ENCODE results near the gene GNAL. TPM values are rescaled to one million over a fixed set of nuclear protein-coding genes. Genes with fewer than 3 reads are reported as not detected.
A peak's percentile ranks its signal among the peaks of the same experiment; 100 is the strongest.
"Not testable (repeated sequence)": the region's sequence is repeated elsewhere in the genome, so short reads cannot be mapped to it uniquely, and the experiment has no call there.

Gene GNAL
- total RNA-seq, 1 experiment from 2014 or later = 28.4 TPM

DNA sequence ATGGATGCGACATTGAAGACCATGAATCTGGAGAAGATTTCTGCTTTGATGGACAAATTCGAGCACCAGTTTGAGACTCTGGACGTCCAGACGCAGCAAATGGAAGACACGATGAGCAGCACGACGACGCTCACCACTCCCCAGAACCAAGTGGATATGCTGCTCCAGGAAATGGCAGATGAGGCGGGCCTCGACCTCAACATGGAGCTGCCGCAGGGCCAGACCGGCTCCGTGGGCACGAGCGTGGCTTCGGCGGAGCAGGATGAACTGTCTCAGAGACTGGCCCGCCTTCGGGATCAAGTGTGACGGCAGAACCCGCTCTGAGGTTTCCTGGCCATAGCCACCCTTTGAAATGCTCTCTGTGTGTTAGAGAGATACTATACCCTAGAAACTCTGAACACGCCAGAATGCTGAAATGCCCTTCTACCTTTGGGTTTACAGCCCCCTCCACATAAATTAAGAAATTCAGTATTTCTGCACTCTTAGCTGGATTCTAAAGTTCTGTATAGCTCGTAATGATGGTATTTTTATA is 162.8 kb downstream of the GNAL start:
- H3K27me3 Mint-ChIP-seq (ENCODE audit: insufficient read depth, unreplicated experiment) = no peaks in the 10 kb centered on the region
- Histone ChIP-seq H3K4me1 (peaks cover 53% of the 10 kb centered on the region), H3K36me3 (ENCODE audit: control insufficient read depth, insufficient read depth, low read length) (no peaks in the 10 kb centered on the region), H3K4me3 (ENCODE audit: low read depth, low read length) (peak overlapping the region; percentile 91), H3K27me3 (replicated peaks; ENCODE audit: control insufficient read depth, insufficient read depth, low read length) (no peaks in the 10 kb centered on the region), H3K9me3 (no peaks in the 10 kb centered on the region)
- ChIA-PET CTCF (interaction anchor here (0.9 kb wide), 1 partner anchor 23 kb away, joined by 3 read pairs; no protein-coding TSS in a partner anchor), POLR2A (interaction anchor here (0.9 to 4.9 kb wide), 2 partner anchors 12 to 42 kb away, joined by 3 to 70 read pairs; no protein-coding TSS in a partner anchor)
- TSS peak; percentile 74 for BruUV-seq (replicated peaks)
- H3K4me3 Mint-ChIP-seq (ENCODE audit: unreplicated experiment) = peak overlapping the region; percentile 93
- TF ChIP-seq, protein P1, sequence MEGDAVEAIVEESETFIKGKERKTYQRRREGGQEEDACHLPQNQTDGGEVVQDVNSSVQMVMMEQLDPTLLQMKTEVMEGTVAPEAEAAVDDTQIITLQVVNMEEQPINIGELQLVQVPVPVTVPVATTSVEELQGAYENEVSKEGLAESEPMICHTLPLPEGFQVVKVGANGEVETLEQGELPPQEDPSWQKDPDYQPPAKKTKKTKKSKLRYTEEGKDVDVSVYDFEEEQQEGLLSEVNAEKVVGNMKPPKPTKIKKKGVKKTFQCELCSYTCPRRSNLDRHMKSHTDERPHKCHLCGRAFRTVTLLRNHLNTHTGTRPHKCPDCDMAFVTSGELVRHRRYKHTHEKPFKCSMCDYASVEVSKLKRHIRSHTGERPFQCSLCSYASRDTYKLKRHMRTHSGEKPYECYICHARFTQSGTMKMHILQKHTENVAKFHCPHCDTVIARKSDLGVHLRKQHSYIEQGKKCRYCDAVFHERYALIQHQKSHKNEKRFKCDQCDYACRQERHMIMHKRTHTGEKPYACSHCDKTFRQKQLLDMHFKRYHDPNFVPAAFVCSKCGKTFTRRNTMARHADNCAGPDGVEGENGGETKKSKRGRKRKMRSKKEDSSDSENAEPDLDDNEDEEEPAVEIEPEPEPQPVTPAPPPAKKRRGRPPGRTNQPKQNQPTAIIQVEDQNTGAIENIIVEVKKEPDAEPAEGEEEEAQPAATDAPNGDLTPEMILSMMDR (IDR thresholded peaks at IDR 0.05; ENCODE audit: insufficient read depth in 1 of 2, low read depth in 1 of 2, low read length in 1 of 2, severe bottlenecking in 1 of 2, unreplicated experiment in 1 of 2) = no peak
- H3K4me1 Mint-ChIP-seq (ENCODE audit: low read depth, unreplicated experiment) = peaks cover 13% of the 10 kb centered on the region
- H3K36me3 Mint-ChIP-seq (ENCODE audit: insufficient read depth, unreplicated experiment) = peaks cover 41% of the 10 kb centered on the region
- H3K9me3 Mint-ChIP-seq (ENCODE audit: unreplicated experiment) = no peaks in the 10 kb centered on the region
- intact Hi-C loops (cut with micrococcal nuclease; ENCODE audit: unreplicated experiment) = loop anchor here (2.0 to 5.0 kb wide), 3 partner anchors 35 to 129 kb away; partner anchors contain the start of gene IMPA2
- H3K27ac Mint-ChIP-seq (ENCODE audit: unreplicated experiment) = peak overlapping the region; percentile 93
- DNase-seq = peak in 1 of 2 experiments; percentile 50

DNA sequence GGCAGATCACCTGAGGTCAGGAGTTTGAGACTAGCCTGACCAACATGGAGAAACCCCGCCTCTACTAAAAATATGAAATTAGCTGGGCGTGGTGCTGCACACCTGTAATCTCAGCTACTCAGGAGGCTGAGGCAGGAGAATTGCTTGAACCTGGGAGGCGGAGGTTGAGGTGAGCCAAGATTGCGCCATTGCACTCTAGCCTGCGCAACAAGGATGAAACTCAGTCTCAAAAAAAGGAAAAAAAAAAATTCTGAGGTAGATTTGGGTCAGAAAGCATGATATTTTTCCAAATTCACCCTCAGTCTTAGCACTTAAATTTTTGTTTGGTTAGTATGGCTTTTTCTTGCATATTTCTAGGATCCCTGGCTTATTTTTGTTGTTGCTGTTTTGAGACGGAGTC is 165.5 kb downstream of the GNAL start:
- H3K36me3 ChIP-seq (ENCODE audit: control insufficient read depth, insufficient read depth, low read length); H3K27ac Mint-ChIP-seq (ENCODE audit: unreplicated experiment); CTCF ChIA-PET; H3K9me3 Mint-ChIP-seq (ENCODE audit: unreplicated experiment); H3K27me3 ChIP-seq (replicated peaks; ENCODE audit: control insufficient read depth, insufficient read depth, low read length); H3K27me3 Mint-ChIP-seq (ENCODE audit: insufficient read depth, unreplicated experiment); H3K4me3 Mint-ChIP-seq (ENCODE audit: unreplicated experiment); DNase-seq; H3K4me3 ChIP-seq (ENCODE audit: low read depth, low read length); H3K9me3 ChIP-seq; BruUV-seq (replicated peaks): not testable (repeated sequence)
- H3K36me3 Mint-ChIP-seq (ENCODE audit: insufficient read depth, unreplicated experiment) = peaks cover 54% of the 10 kb centered on the region
- POLR2A ChIA-PET = interaction anchor here (0.7 kb wide), 1 partner anchor 90 kb away, joined by 3 read pairs; no protein-coding TSS in a partner anchor
- peaks cover 32% of the 10 kb centered on the region for H3K4me1 Mint-ChIP-seq (ENCODE audit: low read depth, unreplicated experiment)
- peaks cover 60% of the 10 kb centered on the region for H3K4me1 ChIP-seq
- intact Hi-C loops (cut with micrococcal nuclease; ENCODE audit: unreplicated experiment) = loop anchor here (5.0 kb wide), 1 partner anchor 33 kb away; no protein-coding TSS in a partner anchor

DNA sequence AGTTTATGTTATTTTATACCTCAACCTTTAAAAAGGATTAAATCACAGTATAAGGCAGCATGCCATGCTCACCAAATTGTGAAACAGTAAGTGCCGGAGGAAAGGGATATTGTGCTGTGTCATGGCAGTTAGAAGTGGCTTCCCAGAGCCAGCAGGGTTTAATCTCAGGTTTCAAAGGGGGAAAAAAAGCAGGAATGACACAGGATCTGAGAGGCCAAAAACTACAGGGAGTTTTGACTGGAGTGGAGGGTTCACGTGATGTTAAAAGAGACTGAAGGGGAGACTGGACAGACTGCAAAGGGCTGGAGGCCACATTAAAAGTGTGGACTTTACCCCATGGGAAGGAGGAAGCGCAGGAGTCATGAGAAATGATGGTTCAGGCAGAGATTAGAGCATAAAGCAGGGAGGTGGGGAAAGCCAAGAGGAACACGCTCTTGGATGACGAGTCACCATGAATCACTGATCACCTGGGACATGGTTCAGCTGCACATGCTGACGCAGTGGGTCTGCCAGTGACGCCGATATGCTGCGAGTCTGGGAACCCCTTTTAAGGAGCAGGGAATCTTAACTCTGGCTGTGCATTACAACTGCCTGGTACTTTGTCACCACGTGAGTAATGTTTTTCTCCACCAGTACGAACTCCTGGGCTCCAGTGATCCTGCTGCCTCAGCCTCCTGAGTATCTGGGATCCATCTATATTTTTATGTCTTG is 168.3 kb downstream of the GNAL start:
- H3K36me3 ChIP-seq (ENCODE audit: control insufficient read depth, insufficient read depth, low read length) = no peaks in the 10 kb centered on the region
- Mint-ChIP-seq H3K27me3 (ENCODE audit: insufficient read depth, unreplicated experiment) (no peaks in the 10 kb centered on the region), H3K4me3 (ENCODE audit: unreplicated experiment) (peak overlapping the region; percentile 70), H3K36me3 (ENCODE audit: insufficient read depth, unreplicated experiment) (peaks cover 37% of the 10 kb centered on the region), H3K27ac (ENCODE audit: unreplicated experiment) (peak overlapping the region; percentile 97), H3K4me1 (ENCODE audit: low read depth, unreplicated experiment) (peaks cover 46% of the 10 kb centered on the region), H3K9me3 (ENCODE audit: unreplicated experiment) (no peaks in the 10 kb centered on the region)
- H3K4me1 ChIP-seq = peaks cover 85% of the 10 kb centered on the region
- peak overlapping the region; percentile 10 for H3K4me3 ChIP-seq (ENCODE audit: low read depth, low read length)
- ChIA-PET POLR2A (interaction anchor here (0.7 to 1.0 kb wide), 2 partner anchors 17 to 123 kb away, joined by 3 read pairs; no protein-coding TSS in a partner anchor), CTCF (interaction anchor here (1.0 to 1.4 kb wide), 2 partner anchors 17 to 138 kb away, joined by 6 to 7 read pairs; no protein-coding TSS in a partner anchor)
- no TSS peak for BruUV-seq (replicated peaks)
- DNase-seq = peak; percentile 90 to 95
- TF ChIP-seq, protein P1 (IDR thresholded peaks at IDR 0.05; ENCODE audit: insufficient read depth in 1 of 2, low read depth in 1 of 2, low read length in 1 of 2, severe bottlenecking in 1 of 2, unreplicated experiment in 1 of 2) = no peak
- H3K9me3 ChIP-seq = no peaks in the 10 kb centered on the region
- intact Hi-C loops (cut with micrococcal nuclease; ENCODE audit: unreplicated experiment) = no loop called here
- H3K27me3 ChIP-seq (replicated peaks; ENCODE audit: control insufficient read depth, insufficient read depth, low read length) = no peaks in the 10 kb centered on the region

All from Caco-2 (cell line).